Mononuclear cell (primary cell): Measurements from ENCODE around the gene ACTN1. TPM values are rescaled to one million over a fixed set of nuclear protein-coding genes. Genes with fewer than 3 reads are reported as not detected.

ENCODE experiments used
- H3K27me3 ChIP-seq: 2 replicates; pipeline ENCODE4 v1.6.0; 2011; ENCODE audit warnings: low read length, control low read depth; ENCODE audit not compliant: insufficient read depth
- H3K4me1 ChIP-seq: 2 replicates; pipeline ENCODE4 v1.5.1; 2011; ENCODE audit warnings: mild to moderate bottlenecking, low read length, control low read depth; ENCODE audit not compliant: insufficient read depth
- H3K4me3 ChIP-seq: 2 replicates; pipeline ENCODE4 v1.5.1; 2011; ENCODE audit warnings: mild to moderate bottlenecking, low read length, moderate library complexity
- H3K9me3 ChIP-seq: 2 replicates; pipeline ENCODE4 v1.5.1; 2011; ENCODE audit warnings: low read depth, mild to moderate bottlenecking, control low read depth, low read length
- total RNA-seq: library from RNA; depleted of rRNA; stranded (reverse); fragments of >200 nt; gene quantifications from one replicate; pipeline ENCODE4 v1.2.3, GENCODE V29; 2012

ACTN1 gene
- total RNA-seq, 1 donor = 80.8 TPM

DNA sequence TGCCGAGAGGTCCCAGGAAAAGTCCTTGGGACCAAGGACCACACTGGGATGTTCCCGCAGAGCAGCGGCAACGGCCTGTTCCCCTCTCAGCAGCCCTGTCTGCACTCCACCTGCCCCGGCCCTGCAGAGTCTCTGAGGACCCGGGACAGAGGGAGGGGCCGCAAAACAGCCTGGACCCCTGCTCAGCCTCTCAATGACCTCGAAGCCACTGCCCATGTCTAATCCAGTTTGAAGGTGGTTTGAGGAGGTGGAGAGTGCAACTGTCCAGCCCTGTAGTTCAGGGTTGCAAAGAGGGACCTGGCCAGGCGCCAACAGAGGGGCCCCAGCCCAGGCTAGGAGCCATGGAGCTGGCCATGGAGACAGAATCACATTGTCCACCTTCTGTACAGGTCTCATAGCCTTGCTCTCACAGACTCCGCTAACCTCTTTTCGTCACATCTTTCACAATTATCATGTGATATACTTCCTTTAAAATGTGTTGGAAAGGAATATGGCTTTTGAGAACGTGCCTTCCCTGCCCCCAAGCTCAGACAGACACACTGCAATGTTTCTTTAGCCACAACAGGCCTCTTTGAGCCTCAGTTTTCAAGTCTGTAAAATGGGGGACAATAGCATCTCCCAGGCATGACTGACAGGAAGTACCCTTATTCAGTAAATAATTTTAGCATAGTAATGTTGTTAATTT is 49.3 kb downstream of the ACTN1 start:
- Histone ChIP-seq H3K27me3 (no peaks in the 10 kb centered on the region), H3K4me3 (no peak overlapping the region), H3K9me3 (no peaks in the 10 kb centered on the region), H3K4me1 (peaks cover 86% of the 10 kb centered on the region)

DNA sequence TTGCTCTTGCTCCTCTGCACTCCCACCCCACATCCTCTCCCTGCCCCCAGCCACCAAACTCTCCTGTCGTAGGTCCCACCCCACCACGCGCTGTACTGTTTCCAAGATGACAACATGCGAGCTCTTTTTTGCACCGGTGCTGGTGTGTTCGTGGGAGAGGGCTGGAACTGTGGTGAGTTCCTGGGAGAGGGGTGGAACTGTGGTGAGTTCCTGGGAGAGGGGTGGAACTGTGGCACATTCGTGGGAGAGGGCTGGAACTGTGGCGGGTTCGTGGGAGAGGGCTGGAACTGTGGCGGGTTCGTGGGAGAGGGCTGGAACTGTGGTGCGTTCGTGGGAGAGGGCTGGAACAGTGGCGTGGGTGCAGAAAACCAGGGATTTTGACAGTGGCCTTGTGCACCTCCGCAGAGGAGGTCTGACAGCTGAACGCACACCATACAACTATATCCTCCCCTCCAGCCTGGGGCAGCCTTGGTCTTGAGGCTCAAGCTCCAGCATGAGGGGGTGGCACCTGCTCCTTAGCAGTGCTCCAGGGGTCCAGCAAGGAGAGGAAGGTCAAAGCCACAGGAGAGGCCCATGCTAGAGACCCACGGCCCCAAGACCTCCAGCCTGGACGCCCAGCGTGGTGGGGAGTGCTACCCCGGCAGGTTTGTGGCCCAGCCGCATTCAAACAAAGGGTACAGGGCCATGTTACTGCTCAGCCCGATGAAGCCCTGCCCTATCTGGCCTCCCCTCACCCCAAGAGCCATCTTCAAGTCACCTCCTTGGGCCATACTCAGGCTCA is 50.1 kb downstream of the ACTN1 start:
- peaks cover 89% of the 10 kb centered on the region for H3K4me1 ChIP-seq
- H3K4me3 ChIP-seq = no peak overlapping the region
- no peaks in the 10 kb centered on the region for H3K9me3 ChIP-seq
- no peaks in the 10 kb centered on the region for H3K27me3 ChIP-seq

DNA sequence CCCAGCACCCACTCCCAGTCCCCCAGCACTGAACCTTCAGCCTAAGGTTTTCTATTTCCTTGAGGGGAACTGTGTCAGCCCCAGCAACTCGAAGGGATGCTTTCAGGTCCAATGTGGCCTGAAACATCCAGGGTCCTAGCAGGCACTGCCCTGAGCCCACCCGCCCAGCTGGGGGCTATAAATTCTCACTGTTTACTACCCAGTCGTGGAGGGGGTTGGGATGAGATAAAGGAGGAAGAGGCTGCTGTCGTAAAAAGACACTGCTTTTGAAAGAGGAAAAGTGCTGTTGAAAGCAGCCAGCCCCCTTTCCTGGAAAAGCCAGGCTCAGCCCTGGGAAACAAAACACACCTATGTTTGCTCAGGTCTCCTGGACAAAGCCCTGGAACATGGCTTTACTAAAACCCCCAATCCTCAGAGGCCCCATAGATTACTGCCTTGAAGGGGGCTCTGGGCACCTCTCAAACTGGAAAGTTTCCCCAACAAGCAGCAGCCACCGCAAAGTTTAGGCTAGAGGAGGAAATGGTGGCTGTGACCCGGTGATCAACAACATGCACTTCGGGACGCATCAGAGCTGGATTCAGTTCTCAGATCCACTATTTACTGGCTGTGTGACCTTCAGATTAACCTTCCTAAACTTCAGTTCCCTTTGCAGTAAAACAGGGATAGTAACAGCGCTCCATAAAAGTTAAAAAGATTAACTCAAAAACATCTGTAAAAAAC is 51.0 kb downstream of the ACTN1 start:
- peaks cover 84% of the 10 kb centered on the region for H3K4me1 ChIP-seq

DNA sequence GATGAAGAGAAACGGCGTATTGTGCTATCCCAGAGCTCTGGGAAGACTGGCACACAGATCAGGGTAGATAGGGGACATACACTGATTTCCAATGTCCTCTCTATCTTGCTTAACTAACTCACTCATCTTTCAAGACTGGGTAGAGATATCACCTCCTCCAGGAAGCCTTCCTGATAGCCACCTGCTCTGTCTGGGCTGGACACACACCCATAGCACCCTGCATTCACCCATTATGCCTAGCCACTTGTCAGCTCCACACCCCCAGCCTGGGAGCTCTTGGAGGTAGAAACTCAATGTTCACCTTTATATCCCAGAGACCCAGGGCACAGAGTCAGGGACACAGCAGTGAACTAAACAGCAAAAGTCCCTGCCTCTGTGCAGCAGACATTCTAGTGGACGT is 52.0 kb downstream of the ACTN1 start:
- peaks cover 80% of the 10 kb centered on the region for H3K4me1 ChIP-seq

More for the DNA sequence above, 51.0 kb downstream of the ACTN1 start:
- H3K27me3 ChIP-seq = no peaks in the 10 kb centered on the region
- no peaks in the 10 kb centered on the region for H3K9me3 ChIP-seq
- H3K4me3 ChIP-seq = no peak overlapping the region

DNA sequence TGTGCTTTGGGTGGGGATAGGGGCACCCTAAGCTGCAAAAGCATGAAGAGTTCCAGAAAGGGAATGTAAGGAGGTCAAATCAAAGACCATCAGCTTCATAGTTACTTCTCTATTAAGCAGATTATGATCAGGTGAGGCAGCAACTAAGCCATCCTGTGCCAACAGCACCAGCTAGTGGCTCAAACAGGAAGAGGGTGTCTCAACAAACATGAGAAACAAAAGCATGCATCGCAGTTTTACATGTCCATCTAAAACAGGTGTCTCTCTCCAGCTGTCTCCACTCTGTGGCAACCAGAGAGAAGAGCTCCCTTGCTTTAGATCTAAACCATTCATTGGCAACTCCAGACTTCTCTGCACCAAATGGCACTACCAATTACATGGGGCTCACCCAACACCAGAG is 52.9 kb downstream of the ACTN1 start:
- H3K9me3 ChIP-seq = no peaks in the 10 kb centered on the region
- H3K4me1 ChIP-seq = peaks cover 77% of the 10 kb centered on the region

More for the DNA sequence above, 52.0 kb downstream of the ACTN1 start:
- Histone ChIP-seq H3K27me3 (no peaks in the 10 kb centered on the region), H3K9me3 (no peaks in the 10 kb centered on the region), H3K4me3 (no peak overlapping the region)

DNA sequence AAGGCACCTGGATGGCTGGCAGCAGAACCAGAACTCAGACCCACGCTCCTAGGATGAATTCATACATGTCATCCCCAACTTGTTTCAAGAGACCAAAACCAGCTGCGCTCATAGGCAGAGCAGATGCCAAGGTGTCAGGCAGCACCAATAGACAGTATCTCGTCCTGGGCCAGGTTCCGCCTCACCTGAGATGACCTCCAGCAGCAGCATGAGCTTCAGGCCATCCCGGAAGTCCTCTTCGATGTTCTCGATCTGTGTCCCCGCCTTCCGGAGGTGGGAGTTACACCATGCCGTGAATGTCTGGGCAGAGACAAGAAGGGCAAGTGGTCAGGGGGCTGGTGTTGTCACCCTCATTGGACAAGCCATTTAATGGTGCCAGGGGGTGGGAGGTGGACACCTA is 53.7 kb downstream of the ACTN1 start:
- Histone ChIP-seq H3K4me1 (peaks cover 68% of the 10 kb centered on the region), H3K27me3 (no peaks in the 10 kb centered on the region), H3K4me3 (no peak overlapping the region), H3K9me3 (no peaks in the 10 kb centered on the region)

More for the DNA sequence above, 52.9 kb downstream of the ACTN1 start:
- H3K27me3 ChIP-seq = no peaks in the 10 kb centered on the region
- H3K4me3 ChIP-seq = no peak overlapping the region

DNA sequence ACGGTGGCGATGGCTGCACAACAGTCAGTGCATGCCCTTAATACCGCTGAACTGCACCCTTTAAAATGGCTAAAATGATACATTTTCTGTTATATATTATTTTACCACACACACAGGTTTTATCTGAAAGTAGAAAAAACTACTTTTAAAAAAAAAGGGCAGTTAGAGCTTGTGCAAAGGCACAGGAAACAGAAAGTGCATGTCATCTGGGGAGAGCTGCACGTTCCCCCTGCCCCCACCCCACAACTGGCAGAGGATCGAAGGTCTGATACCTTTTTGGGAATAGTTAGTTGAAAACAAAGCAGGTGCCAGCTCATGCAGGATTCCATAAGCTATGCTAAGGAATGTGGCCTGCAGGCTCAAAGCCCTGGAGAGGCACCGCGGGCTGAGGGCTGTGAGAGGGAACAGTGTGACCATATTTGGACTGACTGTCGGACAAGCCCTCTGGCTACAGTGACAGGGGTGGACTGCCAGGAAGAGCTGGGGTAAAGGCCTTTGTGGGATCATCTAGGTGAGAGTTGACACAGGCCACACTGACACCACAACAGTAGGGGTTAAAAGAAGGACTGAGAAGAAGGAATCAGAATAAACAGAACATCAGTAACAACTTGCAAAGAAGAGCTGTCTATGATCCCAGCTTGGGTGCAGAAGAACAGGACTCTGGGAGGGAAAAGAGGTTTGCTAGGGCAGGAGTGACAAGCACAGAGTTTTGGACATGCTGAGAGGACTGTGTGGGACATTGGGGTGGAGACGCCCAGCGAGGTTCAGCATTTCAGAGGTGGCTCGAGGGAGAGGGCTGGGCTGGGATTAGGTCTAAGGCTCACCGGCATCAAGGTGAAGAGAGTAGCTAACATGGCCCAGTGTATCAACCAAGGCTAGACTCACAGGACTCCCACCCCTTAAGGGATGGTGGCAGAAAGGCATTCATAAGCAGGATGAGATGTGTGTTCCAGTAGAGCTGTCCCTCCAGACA is 54.6 kb downstream of the ACTN1 start:
- Histone ChIP-seq H3K4me1 (peaks cover 62% of the 10 kb centered on the region), H3K4me3 (no peak overlapping the region), H3K27me3 (no peaks in the 10 kb centered on the region), H3K9me3 (no peaks in the 10 kb centered on the region)

DNA sequence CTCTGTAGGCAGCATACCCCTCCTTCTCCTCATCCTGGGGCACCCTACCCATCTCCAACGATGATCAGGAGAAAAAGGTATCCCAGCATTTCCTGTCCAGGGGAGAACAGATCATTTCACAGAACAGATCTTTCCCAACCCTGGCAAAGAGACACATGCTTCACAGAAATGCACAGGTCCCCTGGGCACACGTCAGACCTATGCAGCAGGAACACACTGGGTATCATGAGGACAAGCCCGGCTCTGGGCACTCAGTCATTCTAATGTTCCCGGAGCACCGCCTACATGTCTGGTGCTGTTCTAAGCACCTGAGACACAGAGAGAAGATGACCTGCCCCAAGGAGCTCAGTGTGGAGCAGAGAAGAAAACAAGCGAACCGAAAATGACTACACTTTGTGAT is 56.2 kb downstream of the ACTN1 start:
- Histone ChIP-seq H3K9me3 (no peaks in the 10 kb centered on the region), H3K27me3 (no peaks in the 10 kb centered on the region), H3K4me3 (no peak overlapping the region), H3K4me1 (peaks cover 56% of the 10 kb centered on the region)

DNA sequence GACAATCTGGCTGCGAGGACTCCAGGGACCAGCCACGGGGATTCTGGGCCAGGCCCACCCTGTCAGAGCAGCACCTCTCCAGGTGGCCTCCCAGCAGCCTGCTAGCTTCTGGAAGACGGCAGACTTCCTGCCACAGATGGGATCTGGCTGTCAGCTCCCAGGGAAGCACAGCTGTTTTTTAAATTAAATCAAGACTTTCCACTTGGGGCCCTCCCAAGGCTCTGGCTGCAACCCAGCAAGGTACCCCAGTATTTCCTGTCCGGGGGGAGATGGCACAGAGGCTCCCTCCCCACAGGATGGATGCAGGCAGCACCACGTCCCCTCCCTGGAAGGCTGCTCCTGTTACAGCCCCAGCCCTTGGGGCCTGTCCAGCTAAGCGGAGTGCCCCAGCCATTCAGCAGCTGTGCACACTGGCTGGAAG is 56.9 kb downstream of the ACTN1 start:
- Histone ChIP-seq H3K9me3 (no peaks in the 10 kb centered on the region), H3K4me3 (no peak overlapping the region), H3K4me1 (peaks cover 49% of the 10 kb centered on the region), H3K27me3 (no peaks in the 10 kb centered on the region)

DNA sequence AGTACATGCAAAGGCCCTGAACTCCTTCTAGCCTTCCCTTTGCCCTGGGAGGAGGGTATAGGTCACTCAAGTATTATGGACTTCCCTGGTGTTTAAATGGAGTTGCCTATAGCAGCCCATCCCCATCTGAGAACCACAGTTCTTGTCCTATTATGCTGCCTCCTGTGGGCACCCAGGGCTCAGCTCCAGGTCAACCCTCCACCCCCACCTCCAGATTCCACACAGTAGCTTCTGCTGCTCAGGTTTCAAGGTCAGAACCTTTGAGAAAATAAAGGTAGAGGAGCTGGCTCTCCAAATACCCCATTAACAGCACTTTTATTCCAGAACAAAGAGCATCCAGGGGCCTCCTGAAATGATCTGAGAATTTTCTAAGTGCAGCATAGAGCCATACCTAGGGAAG is 57.4 kb downstream of the ACTN1 start:
- Histone ChIP-seq H3K4me3 (no peak overlapping the region), H3K4me1 (peaks cover 47% of the 10 kb centered on the region), H3K27me3 (no peaks in the 10 kb centered on the region), H3K9me3 (no peaks in the 10 kb centered on the region)

DNA sequence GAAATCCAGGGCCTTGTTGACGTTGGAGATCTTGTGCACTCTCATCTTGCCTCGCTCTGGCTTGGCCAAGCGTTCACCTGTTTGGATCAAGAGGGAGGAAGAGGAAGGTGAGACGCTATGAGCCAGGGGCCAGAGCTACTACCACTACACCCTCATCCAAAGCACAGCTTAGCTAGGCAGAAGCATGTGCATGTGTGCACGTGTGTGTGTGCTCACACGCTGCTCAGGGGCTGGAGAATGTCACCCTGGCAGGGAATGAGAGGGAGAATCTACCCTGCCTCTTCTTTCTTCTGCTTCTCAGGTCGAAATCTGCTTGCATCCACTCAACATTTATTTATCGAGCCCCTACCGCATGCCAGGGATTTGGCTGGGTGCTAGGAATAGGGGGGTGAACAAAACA is 58.1 kb downstream of the ACTN1 start:
- H3K9me3 ChIP-seq = no peaks in the 10 kb centered on the region
- no peaks in the 10 kb centered on the region for H3K27me3 ChIP-seq
- peaks cover 44% of the 10 kb centered on the region for H3K4me1 ChIP-seq
- no peak overlapping the region for H3K4me3 ChIP-seq

DNA sequence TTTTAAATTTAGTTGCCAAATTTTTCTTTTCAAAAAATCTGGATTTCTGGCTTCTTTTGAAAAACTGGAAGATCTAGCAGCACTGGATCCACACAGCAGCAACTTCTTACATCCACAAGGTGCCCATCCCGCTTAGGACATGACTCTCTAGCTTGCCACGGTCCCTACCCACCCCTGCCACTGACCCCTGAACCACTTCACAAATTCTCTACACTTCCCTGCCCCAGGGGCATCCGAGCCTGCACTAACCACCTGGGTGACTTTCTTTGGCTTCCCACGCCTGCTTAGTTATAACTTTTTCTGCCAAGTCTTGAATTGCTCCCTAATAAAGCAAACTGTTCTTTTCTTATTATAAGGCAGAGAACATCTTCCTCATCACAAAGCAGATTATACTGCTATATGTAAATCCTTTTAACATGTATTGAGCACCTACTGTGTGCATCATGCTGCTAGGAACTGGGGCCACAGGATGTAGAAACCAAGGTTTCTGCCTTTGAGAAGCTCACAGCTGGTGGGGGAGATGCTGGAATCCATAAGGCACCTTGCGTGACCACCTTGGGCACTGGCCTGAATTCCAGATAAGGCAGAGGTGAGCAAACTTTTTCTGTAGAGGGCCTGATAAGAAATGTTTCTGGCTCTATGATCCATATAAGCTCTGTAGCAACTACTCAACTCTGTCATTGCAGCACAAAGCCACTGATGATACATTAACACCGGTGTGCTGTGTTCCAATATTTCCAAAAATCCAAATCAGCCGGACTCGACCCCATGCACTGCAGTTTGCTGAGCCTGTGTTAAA is 59.8 kb downstream of the ACTN1 start:
- H3K9me3 ChIP-seq = no peaks in the 10 kb centered on the region
- H3K4me1 ChIP-seq = peaks cover 31% of the 10 kb centered on the region
- H3K4me3 ChIP-seq = no peak overlapping the region
- H3K27me3 ChIP-seq = no peaks in the 10 kb centered on the region

DNA sequence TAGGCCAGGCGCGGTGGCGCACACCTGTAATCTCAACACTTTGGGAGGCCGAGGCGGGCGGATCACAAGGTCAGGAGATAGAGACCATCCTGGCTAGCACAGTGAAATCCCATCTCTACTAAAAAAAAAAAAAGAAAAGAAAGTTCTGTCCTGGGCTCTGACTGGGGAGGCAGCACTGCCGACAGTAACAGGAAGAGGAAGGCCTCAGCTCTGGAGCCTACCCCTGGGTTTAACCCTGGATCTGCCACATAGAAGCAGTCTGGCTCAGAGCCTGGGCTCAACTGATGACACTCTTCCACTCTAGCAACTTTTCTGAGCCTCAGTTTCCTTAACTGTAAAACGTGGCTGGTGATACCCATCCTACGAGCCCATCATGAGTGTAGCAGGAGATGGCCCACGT is 60.5 kb downstream of the ACTN1 start:
- Histone ChIP-seq H3K9me3 (no peaks in the 10 kb centered on the region), H3K4me1 (peaks cover 28% of the 10 kb centered on the region), H3K27me3 (no peaks in the 10 kb centered on the region), H3K4me3 (no peak overlapping the region)
